ENCODE data around the gene FLNC.

The FLNC gene

DNA sequence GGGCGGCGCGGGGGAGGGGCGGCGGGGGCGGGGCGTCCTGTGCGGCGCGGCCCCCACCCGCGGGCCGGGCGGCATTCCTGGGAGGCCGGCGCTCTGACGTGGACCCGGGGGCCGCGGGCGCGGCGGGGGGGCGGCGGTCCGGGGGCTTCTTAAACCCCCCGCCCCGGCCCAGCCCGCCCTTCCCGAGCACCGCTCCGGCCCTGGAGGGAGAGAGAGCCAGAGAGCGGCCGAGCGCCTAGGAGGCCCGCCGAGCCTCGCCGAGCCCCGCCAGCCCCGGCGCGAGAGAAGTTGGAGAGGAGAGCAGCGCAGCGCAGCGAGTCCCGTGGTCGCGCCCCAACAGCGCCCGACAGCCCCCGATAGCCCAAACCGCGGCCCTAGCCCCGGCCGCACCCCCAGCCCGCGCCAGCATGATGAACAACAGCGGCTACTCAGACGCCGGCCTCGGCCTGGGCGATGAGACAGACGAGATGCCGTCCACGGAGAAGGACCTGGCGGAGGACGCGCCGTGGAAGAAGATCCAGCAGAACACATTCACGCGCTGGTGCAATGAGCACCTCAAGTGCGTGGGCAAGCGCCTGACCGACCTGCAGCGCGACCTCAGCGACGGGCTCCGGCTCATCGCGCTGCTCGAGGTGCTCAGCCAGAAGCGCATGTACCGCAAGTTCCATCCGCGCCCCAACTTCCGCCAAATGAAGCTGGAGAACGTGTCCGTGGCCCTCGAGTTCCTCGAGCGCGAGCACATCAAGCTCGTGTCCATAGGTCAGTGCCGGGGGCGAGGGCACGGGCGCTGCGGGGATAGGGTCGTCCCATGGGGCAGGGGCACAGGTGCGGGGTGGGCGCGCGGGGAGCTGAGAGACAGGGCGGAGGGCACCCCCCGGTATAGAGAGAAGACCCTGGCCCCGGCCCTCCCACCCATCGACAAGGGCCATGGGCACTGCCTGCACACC lies at the start of gene FLNC:
FLNC (plus strand) TSS at position 176 of the 947 bp plus-strand sequence; CDS start at position 408, 232 bp downstream.
- no peak for TF ChIP-seq ZFX (IDR thresholded peaks at IDR 0.05; ENCODE audit: borderline replicate concordance)
- TF ChIP-seq, protein P1, sequence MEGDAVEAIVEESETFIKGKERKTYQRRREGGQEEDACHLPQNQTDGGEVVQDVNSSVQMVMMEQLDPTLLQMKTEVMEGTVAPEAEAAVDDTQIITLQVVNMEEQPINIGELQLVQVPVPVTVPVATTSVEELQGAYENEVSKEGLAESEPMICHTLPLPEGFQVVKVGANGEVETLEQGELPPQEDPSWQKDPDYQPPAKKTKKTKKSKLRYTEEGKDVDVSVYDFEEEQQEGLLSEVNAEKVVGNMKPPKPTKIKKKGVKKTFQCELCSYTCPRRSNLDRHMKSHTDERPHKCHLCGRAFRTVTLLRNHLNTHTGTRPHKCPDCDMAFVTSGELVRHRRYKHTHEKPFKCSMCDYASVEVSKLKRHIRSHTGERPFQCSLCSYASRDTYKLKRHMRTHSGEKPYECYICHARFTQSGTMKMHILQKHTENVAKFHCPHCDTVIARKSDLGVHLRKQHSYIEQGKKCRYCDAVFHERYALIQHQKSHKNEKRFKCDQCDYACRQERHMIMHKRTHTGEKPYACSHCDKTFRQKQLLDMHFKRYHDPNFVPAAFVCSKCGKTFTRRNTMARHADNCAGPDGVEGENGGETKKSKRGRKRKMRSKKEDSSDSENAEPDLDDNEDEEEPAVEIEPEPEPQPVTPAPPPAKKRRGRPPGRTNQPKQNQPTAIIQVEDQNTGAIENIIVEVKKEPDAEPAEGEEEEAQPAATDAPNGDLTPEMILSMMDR (IDR thresholded peaks at IDR 0.05), result no peak
- H3K27ac ChIP-seq, result no peak within 1 kb of the TSS

GRCh38 chr7:128781126-128781525 lies 49.1 kb upstream of the FLNC start:
- H3K27ac ChIP-seq, result no peak overlapping the region
- TF ChIP-seq ZFX (IDR thresholded peaks at IDR 0.05; ENCODE audit: borderline replicate concordance), result no peak
- TF ChIP-seq, protein P1 (IDR thresholded peaks at IDR 0.05), result no peak

- H3K27ac ChIP-seq, result no peak overlapping the region
Observed at GRCh38 chr7:128781851-128782250, 48.4 kb upstream of the FLNC start.

DNA sequence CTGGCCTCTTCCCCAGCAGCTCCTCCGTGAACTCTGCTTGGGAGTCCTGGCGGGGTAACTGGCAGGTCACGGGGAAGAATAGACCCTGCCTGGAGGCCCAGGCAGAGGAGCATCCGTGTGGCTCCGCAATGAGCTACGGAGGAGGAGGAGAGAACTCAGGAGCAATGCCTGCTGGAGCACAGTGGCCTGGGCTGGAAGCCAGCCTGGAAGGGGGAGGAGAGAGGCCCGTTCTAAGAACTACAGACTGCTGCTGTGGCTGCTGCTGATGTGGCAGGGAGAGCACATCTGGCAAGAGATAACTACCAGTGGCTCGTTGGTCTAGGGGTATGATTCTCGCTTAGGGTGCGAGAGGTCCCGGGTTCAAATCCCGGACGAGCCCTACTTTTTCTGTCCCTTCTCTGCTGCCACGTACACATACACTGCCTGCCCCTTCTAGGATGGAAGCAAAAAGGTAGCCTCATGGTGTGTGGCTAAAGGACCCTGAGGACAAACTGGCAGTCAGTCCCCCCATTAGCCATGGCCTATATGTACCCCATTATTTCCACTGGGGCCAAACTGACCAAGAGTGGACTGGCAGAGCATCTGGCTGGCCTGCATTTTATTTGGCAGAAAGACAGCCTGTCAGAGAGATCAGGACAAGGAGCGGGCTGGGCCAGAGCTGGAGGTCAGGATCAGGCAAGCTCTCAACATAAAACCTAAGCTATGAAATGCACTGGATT lies 46.9 kb upstream of the FLNC start:
- H3K27ac ChIP-seq, result no peak overlapping the region

More at GRCh38 chr7:128781851-128782250, 48.4 kb upstream of the FLNC start:
- TF ChIP-seq ZFX (IDR thresholded peaks at IDR 0.05; ENCODE audit: borderline replicate concordance), result no peak
- TF ChIP-seq, protein P1 (IDR thresholded peaks at IDR 0.05), result no peak

DNA sequence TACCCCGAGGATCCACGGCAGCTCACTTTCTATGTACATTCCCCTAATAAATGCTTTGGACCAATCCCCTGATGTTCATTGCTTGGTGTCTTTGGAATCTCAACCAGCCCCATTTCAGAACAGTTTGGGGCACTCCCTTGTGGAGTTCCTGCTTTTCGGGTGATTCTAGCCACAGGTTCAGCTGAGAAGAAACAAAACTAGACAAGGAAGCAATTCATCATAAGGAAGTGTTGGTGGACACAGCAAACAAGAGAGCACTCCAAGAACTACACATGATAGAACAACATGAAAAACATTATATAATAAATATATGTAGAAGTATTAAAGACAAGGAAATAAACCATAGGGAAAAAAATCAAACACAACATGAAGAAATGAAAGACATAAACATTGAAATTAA lies 44.5 kb upstream of the FLNC start:
- no peak for TF ChIP-seq ZFX (IDR thresholded peaks at IDR 0.05; ENCODE audit: borderline replicate concordance)
- TF ChIP-seq, protein P1 (IDR thresholded peaks at IDR 0.05), result no peak
- no peak overlapping the region for H3K27ac ChIP-seq

More for the DNA sequence above, 46.9 kb upstream of the FLNC start:
- TF ChIP-seq ZFX (IDR thresholded peaks at IDR 0.05; ENCODE audit: borderline replicate concordance), result no peak
- TF ChIP-seq, protein P1 (IDR thresholded peaks at IDR 0.05), result no peak

- no peak for TF ChIP-seq ZFX (IDR thresholded peaks at IDR 0.05; ENCODE audit: borderline replicate concordance)
- TF ChIP-seq, protein P1 (IDR thresholded peaks at IDR 0.05), result no peak
- no peak overlapping the region for H3K27ac ChIP-seq
Observed at GRCh38 chr7:128788446-128789412, 41.5 kb upstream of the FLNC start.

Measured in 22Rv1 (cell line).